Lung (tissue), 12 donors: ENCODE measurements around the gene COP1. TPM values are rescaled to one million over a fixed set of nuclear protein-coding genes. Genes with fewer than 3 reads are reported as not detected.

ENCODE experiments used
- ATAC-seq: fragments of 200-7000 bp; cut with Tn5 transposase; one replicate; pipeline ENCODE4 v1.9.1; 2020; ENCODE audit warnings: moderate number of reproducible peaks; ENCODE audit not compliant: insufficient read depth, low FRiP score
- DNase-seq, 3 donors: peaks; one replicate each; pipeline ENCODE4 v3.0.0-alpha.2; 2013 to 2017
- H3K27ac ChIP-seq, 2 donors: one replicate each; pipeline ENCODE4 v1.5.1; 2013; ENCODE audit warnings: mild to moderate bottlenecking in 2 of 2, moderate library complexity in 2 of 2, control low read depth in 1 of 2, inconsistent platforms in 1 of 2, low read depth in 1 of 2, low read length in 1 of 2
- H3K27me3 ChIP-seq, 3 donors: one replicate each; pipeline ENCODE4 v1.5.1; 2013; ENCODE audit warnings: low read length in 2 of 3; ENCODE audit not compliant: control insufficient read depth in 3 of 3, insufficient read depth in 3 of 3
- H3K36me3 ChIP-seq, 4 donors: one replicate each; pipeline ENCODE4 v1.5.1; 2013; ENCODE audit warnings: low read length in 4 of 4, mild to moderate bottlenecking in 1 of 4, moderate library complexity in 1 of 4; ENCODE audit not compliant: control insufficient read depth in 4 of 4, insufficient read depth in 4 of 4
- H3K4me1 ChIP-seq, 5 donors: one replicate each; pipeline ENCODE4 v1.5.1; 2013; ENCODE audit warnings: low read length in 5 of 5, mild to moderate bottlenecking in 2 of 5, moderate library complexity in 1 of 5; ENCODE audit not compliant: control insufficient read depth in 5 of 5, insufficient read depth in 5 of 5
- H3K4me3 ChIP-seq: one replicate; pipeline ENCODE4 v1.5.1; 2013; ENCODE audit warnings: mild to moderate bottlenecking, control low read depth, moderate library complexity
- H3K9ac ChIP-seq, 2 donors: one replicate each; pipeline ENCODE4 v1.5.1; 2013; ENCODE audit warnings: low read length in 2 of 2, control low read depth in 1 of 2; ENCODE audit not compliant: insufficient read depth in 1 of 2
- H3K9me3 ChIP-seq, 4 donors: one replicate each; pipeline ENCODE4 v1.5.1; 2013; ENCODE audit warnings: low read length in 3 of 4, mild to moderate bottlenecking in 1 of 4, moderate library complexity in 1 of 4; ENCODE audit not compliant: control insufficient read depth in 4 of 4, insufficient read depth in 3 of 4
- CTCF ChIP-seq: IDR thresholded peaks from 2 replicates; pipeline ENCODE4 v1.5.1; 2012; ENCODE audit warnings: mild to moderate bottlenecking; ENCODE audit errors: control extremely low read depth, extremely low read depth
- WGBS, 2 donors: extraction: QIAGEN DNeasy Blood & Tissue Kit; methylation state at CpG; one replicate each; pipeline ENCODE4 v1.1.7; 2013; 5-methylcytosine and 5-hydroxymethylcytosine counted together
- polyA plus RNA-seq, 2 donors: library from polyadenylated mRNA; stranded (reverse); fragments of 200-250 nt; gene quantifications; one replicate each; pipeline ENCODE4 v1.2.1, GENCODE V29; 2013
- total RNA-seq, 2 donors: library from RNA; depleted of rRNA in 1 of 2; stranded (reverse); fragments of >200 nt in 1 of 2; gene quantifications; one replicate each; pipeline ENCODE4 v1.2.1, GENCODE V29; 2014 to 2021
- donor health status: control.
- donor health status: control.
- donor health status: Bipolar disorder and iron deficiency.
- donor health status: healthy.
- donor health status: DM: yes; HTN: yes; CAD: no.

Gene COP1
- total and polyA plus RNA-seq, 4 donors: 31.3 to 71.4 (median 52.8) TPM

- H3K9me3 ChIP-seq: no peaks in the 10 kb centered on the region
- H3K27me3 ChIP-seq: no peaks in the 10 kb centered on the region
- ATAC-seq (no peak), DNase-seq (peak; percentile 15 to 33 (median 31))
- 88 to 97% methylated on average over 1 of the region's 1 CpG for WGBS, 2 donors
- no peak overlapping the region for H3K9ac ChIP-seq
- H3K27ac ChIP-seq: no peak overlapping the region
- H3K4me1 ChIP-seq: peaks cover 0 to 2% (median 0%) of the 10 kb centered on the region in 5 donors
- no peak overlapping the region for H3K4me3 ChIP-seq
- no peak for TF ChIP-seq CTCF
- peaks cover 0 to 8% (median 0%) of the 10 kb centered on the region in 4 donors for H3K36me3 ChIP-seq
Measured at GRCh38 chr1:176066709-176067108, 140.4 kb downstream of the COP1 start.

GRCh38 chr1:176058686-176059085 is 148.4 kb downstream of the COP1 start:
- H3K27me3 ChIP-seq: no peaks in the 10 kb centered on the region
- ATAC-seq (no peak), DNase-seq (peak; percentile 56 to 84 (median 58))
- H3K36me3 ChIP-seq: peaks cover 0 to 4% (median 0%) of the 10 kb centered on the region in 4 donors
- TF ChIP-seq CTCF: no peak
- H3K4me3 ChIP-seq: no peak overlapping the region
- no peak overlapping the region for H3K9ac ChIP-seq
- no peaks in the 10 kb centered on the region for H3K4me1 ChIP-seq
- H3K27ac ChIP-seq: no peak overlapping the region
- H3K9me3 ChIP-seq: no peaks in the 10 kb centered on the region
- WGBS, 2 donors: 40 to 53% methylated on average over 1 to 2 of the region's 2 CpGs

GRCh38 chr1:176056312-176056711 is 150.8 kb downstream of the COP1 start:
- ATAC-seq: no peak
- Histone ChIP-seq H3K9me3 (no peaks in the 10 kb centered on the region), H3K4me3 (no peak overlapping the region), H3K27me3 (no peaks in the 10 kb centered on the region), H3K27ac (no peak overlapping the region), H3K36me3 (peaks cover 0 to 3% (median 0%) of the 10 kb centered on the region in 4 donors), H3K4me1 (no peaks in the 10 kb centered on the region), H3K9ac (no peak overlapping the region)
- DNase-seq: no peak
- WGBS, 2 donors: 86 to 93% methylated on average over 3 of the region's 3 CpGs
- no peak for TF ChIP-seq CTCF

- H3K27me3 ChIP-seq: no peaks in the 10 kb centered on the region
- no peak for DNase-seq
- no peaks in the 10 kb centered on the region for H3K4me1 ChIP-seq
- no peak overlapping the region for H3K9ac ChIP-seq
- 98 to 100% methylated on average over 1 of the region's 1 CpG for WGBS, 2 donors
- peaks cover 0 to 1% (median 0%) of the 10 kb centered on the region in 4 donors for H3K36me3 ChIP-seq
- TF ChIP-seq CTCF: no peak
- H3K9me3 ChIP-seq: no peaks in the 10 kb centered on the region
- no peak overlapping the region for H3K4me3 ChIP-seq
- no peak overlapping the region for H3K27ac ChIP-seq
- ATAC-seq: no peak
Measured at GRCh38 chr1:176055398-176055797, 151.7 kb downstream of the COP1 start.
